ENCODE data around the gene AGAP1.

Gene AGAP1

DNA sequence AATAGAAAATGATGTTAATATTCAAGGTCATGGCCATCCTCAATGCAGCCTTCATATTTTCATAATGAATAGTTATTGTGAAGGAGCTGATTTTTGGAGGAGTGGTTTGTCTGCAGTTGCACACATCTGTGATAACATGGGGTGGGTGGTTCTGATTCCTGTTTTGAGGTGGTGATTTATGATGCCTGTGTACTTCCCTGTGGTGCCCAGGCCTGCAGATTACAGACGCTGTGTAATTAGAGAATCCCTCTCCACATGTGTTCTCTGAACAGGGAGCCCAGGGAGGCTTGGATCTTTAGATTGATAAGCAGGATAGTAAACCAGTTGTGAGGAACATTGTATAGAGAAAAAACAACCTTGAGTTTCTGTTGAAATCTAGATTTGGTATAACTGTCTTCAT lies 117.5 kb downstream of the AGAP1 start:
- no peak for TF ChIP-seq CTCF (IDR thresholded peaks at IDR 0.05; ENCODE audit: low read depth, low read length, missing control alignments)
- DNase-seq (ENCODE audit: low read depth), result no peak
- no peak overlapping the region for H3K4me3 ChIP-seq (ENCODE audit: low read depth, low read length)

DNA sequence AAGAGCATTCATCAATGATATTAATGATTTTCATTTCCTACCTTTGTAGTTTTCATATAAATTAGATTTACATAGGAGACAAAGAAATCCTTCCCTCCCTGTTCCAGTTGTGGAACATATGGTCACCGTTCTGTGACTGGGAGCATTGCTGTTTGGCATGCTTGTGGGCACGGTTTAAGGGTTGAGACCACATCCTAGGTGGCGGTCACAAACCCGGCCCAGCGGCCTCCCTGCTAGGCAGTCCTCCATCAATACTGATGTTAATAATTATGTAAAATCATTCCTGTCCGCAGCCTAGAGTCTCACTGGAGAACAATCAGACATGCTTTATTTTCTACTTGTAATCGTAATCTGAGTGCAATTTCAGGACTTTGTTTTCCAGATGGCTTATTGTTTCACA lies 117.9 kb downstream of the AGAP1 start:
- no peak for DNase-seq (ENCODE audit: low read depth)
- TF ChIP-seq CTCF (IDR thresholded peaks at IDR 0.05; ENCODE audit: low read depth, low read length, missing control alignments), result no peak
- no peak overlapping the region for H3K4me3 ChIP-seq (ENCODE audit: low read depth, low read length)

DNA sequence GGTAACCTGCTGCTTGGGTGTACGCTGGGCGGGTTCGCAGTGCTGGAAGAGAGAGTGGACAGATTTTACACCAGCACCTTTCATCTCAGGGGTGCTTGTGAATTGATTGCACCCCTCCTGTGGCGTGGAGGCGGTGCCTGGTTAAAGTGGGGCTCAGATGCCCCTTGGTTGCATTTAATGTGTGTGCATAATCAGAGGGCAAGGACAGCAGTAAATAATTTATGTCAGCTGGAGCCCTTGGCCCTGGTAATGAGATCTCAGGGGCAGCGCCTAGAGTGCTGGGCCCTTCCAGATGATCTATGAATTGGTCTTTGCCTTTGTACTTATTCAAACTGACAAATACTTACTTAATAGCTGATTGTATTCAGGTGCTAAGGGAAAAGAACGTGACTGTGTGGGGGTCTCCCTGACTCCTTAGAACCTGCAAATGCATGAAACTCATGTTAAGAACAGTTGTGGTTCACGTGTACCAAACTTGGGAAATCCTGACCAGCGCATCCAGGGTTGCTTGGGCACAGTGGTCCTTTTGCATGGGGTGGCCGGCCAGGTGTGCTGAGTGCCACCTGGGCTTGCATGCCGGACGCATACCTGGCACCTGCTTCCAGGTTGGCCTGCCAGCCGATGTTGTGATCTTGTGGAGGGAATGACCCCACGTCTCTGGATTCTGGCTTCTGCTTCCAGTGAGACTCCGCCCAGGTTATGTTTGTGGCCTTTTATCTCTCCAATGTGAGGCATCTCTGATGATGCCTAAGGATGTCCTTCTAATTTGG lies 118.5 kb downstream of the AGAP1 start:
- DNase-seq (ENCODE audit: low read depth), result no peak
- no peak for TF ChIP-seq CTCF (IDR thresholded peaks at IDR 0.05; ENCODE audit: low read depth, low read length, missing control alignments)
- no peak overlapping the region for H3K4me3 ChIP-seq (ENCODE audit: low read depth, low read length)

DNA sequence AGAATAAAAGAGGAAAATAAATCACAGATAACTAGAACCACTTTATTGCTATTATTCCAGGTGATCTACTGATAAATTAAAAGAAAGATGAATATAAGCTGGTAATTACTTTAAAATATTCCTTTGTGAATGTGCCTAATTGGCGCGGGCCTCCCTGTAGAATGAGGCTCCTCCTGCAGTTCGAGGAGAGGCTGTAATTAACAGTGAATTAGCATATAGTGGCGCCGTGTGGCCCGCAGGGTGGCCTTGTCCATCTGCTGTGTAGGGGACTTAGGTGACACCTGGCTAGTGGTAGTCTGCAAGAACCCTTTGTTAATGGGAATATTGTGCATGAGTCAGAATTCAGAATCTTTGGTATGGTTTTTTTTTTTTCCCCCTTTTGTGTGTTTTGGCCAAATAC lies 119.8 kb downstream of the AGAP1 start:
- H3K4me3 ChIP-seq (ENCODE audit: low read depth, low read length), result no peak overlapping the region
- DNase-seq (ENCODE audit: low read depth), result no peak
- no peak for TF ChIP-seq CTCF (IDR thresholded peaks at IDR 0.05; ENCODE audit: low read depth, low read length, missing control alignments)

- H3K4me3 ChIP-seq (ENCODE audit: low read depth, low read length), result no peak overlapping the region
- no peak for TF ChIP-seq CTCF (IDR thresholded peaks at IDR 0.05; ENCODE audit: low read depth, low read length, missing control alignments)
- no peak for DNase-seq (ENCODE audit: low read depth)
Measured at GRCh38 chr2:235614176-235614860, 120.5 kb downstream of the AGAP1 start.

DNA sequence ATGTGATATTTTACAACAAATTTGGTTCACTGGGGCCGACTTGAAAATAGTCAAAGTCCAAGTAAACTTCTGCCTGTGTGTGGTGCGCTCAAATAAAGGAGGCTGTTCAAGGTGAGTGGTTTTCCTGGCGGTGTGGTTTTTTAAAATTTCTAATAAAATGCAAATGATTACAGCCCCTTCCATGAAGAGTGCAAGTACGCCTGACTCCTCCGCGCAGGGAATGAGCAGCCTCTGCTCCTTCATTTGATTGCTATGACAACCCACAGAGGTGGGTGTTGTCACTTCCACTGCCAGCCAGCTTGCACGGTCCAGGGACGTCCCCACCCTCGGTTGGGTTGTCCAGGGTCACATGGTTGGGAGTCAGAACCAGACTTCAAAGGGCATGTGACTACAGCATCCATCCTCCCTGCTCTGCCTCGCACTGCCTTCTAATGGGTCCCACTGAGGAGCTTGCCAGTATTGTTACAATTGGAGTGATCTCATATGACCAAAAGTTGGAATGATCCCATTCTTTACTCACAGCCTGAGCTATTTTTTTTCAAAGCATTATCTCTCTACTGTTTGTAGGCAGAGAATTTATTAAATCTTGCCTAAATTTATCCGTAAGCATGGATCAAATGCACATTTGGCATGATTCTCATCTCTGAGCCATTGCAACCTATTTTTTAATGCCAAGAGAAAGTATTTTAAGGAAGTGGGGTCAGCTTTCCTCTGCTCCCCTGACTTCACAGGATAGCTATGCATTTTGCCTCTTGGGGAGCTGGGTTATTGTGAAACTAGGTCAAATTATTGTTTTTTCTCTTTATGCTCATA lies 121.3 kb downstream of the AGAP1 start:
- H3K4me3 ChIP-seq (ENCODE audit: low read depth, low read length), result no peak overlapping the region
- DNase-seq (ENCODE audit: low read depth), result no peak
- TF ChIP-seq CTCF (IDR thresholded peaks at IDR 0.05; ENCODE audit: low read depth, low read length, missing control alignments), result no peak

All from GM12864 (cell line).